ENCODE measurements around the gene ZBTB12. TPM values are rescaled to one million over a fixed set of nuclear protein-coding genes. Genes with fewer than 3 reads are reported as not detected.

Gene ZBTB12
- total and polyA plus RNA-seq, 2 of the 13 experiments (the other 11 are each of a cell fraction or from before 2014, with no cell fraction given): 4.8 to 6.0 TPM

GRCh38 chr6:31927242-31927862 lies 25.5 kb upstream of the ZBTB12 start, which contains the start of gene C2 (continued):
- TF ChIP-seq REST (IDR thresholded peaks at IDR 0.05; ENCODE audit: borderline replicate concordance in 1 of 2, low read depth in 1 of 2, low read length in 2 of 2) (peak in 1 of 2 experiments; percentile 53; a peak in 1 of 4 replicates), ZNF468 (CRISPR knock-in tag; IDR thresholded peaks at IDR 0.05) (no peak), GATAD1 (CRISPR knock-in tag; IDR thresholded peaks at IDR 0.05) (peak; percentile 70), ZNF639 (CRISPR knock-in tag; conservative IDR thresholded peaks at IDR 0.05) (0 out of 2 replicates have a peak, but pooled peaks have one; percentile 39), ZNF431 (CRISPR knock-in tag; IDR thresholded peaks at IDR 0.05; ENCODE audit: borderline replicate concordance, low read depth) (peak; percentile 62; the same call in 1 of the 2 replicates), MXD4 (CRISPR knock-in tag; IDR thresholded peaks at IDR 0.05) (peak; percentile 94), NFYB (CRISPR knock-in tag; IDR thresholded peaks at IDR 0.05) (no peak), ZSCAN30 (CRISPR knock-in tag; IDR thresholded peaks at IDR 0.05) (peak; percentile 73; the same call in 1 of the 2 replicates), SOX5 (CRISPR knock-in tag; IDR thresholded peaks at IDR 0.05; ENCODE audit: borderline replicate concordance) (peak; percentile 91), ESRRA (CRISPR knock-in tag; IDR thresholded peaks at IDR 0.05; ENCODE audit: low read depth) (peak; percentile 16; the same call in 1 of the 2 replicates), ARNT (IDR thresholded peaks at IDR 0.05) (no peak), PHF21A (CRISPR knock-in tag; IDR thresholded peaks at IDR 0.05) (peak; percentile 94), ZBTB34 (CRISPR knock-in tag; IDR thresholded peaks at IDR 0.05) (peak; percentile 86), HCFC1 (IDR thresholded peaks at IDR 0.05; ENCODE audit: low read depth, low read length) (no peak), ETV5 (CRISPR knock-in tag; IDR thresholded peaks at IDR 0.05; ENCODE audit: borderline replicate concordance) (peak; percentile 85), SRY (CRISPR knock-in tag; IDR thresholded peaks at IDR 0.05) (peak; percentile 27; the same call in 1 of the 2 replicates), POLR2G (IDR thresholded peaks at IDR 0.05; ENCODE audit: low read depth, low read length) (peak; percentile 84), PBX3 (CRISPR knock-in tag; IDR thresholded peaks at IDR 0.05; ENCODE audit: borderline replicate concordance) (no peak), FOXC1 (CRISPR knock-in tag; IDR thresholded peaks at IDR 0.05; ENCODE audit: borderline replicate concordance) (peak; percentile 67; the same call in 1 of the 2 replicates), FOSL2 (CRISPR knock-in tag; IDR thresholded peaks at IDR 0.05) (peak; percentile 82), ZNF12 (CRISPR knock-in tag; IDR thresholded peaks at IDR 0.05) (0 out of 2 replicates have a peak, but pooled peaks have one; percentile 51), RXRB (CRISPR knock-in tag; IDR thresholded peaks at IDR 0.05; ENCODE audit: borderline replicate concordance) (peak; percentile 85), ETV6 (CRISPR knock-in tag; conservative IDR thresholded peaks at IDR 0.05) (no peak; the same call in 1 of the 2 replicates), SMYD3 (CRISPR knock-in tag; IDR thresholded peaks at IDR 0.05) (peak; percentile 90; the same call in 1 of the 2 replicates)

Measured in HepG2 (cell line).